Neural crest cell (in vitro differentiated cells): Measurements from ENCODE around the gene ASAH2. TPM values are rescaled to one million over a fixed set of nuclear protein-coding genes. Genes with fewer than 3 reads are reported as not detected.

Experiments
- DNase-seq: peaks from one replicate; pipeline ENCODE4 v3.0.0; 2021; ENCODE audit warnings: low read depth, mixed read lengths, low spot score
- H3K27ac Mint-ChIP-seq: one replicate; pipeline ENCODE4 v1.8.0; 2021; ENCODE audit warnings: mild to moderate bottlenecking, mixed read lengths; ENCODE audit not compliant: unreplicated experiment
- H3K27me3 Mint-ChIP-seq: 2 replicates; pipeline ENCODE4 v1.8.0; 2021; ENCODE audit warnings: low read depth, mild to moderate bottlenecking, mixed read lengths
- H3K36me3 Mint-ChIP-seq: 2 replicates; pipeline ENCODE4 v1.8.0; 2021; ENCODE audit warnings: low read depth, mild to moderate bottlenecking, mixed read lengths
- H3K4me1 Mint-ChIP-seq: 2 replicates; pipeline ENCODE4 v1.8.0; 2021; ENCODE audit warnings: mixed read lengths
- H3K4me3 Mint-ChIP-seq: one replicate; pipeline ENCODE4 v1.8.0; 2021; ENCODE audit warnings: mild to moderate bottlenecking, mixed read lengths
- H3K9me3 Mint-ChIP-seq: 2 replicates; pipeline ENCODE4 v1.8.0; 2021; ENCODE audit warnings: mixed read lengths
- CTCF ChIP-seq: fragments of 200-600 bp; sonication (generic); conservative IDR thresholded peaks from 2 replicates; pipeline ENCODE4 v1.5.0; 2021; ENCODE audit warnings: antibody characterized with exemption, mild to moderate bottlenecking
- total RNA-seq: library from RNA; stranded (reverse); gene quantifications from 2 replicates; pipeline ENCODE4 v1.2.1, GENCODE V29; 2021

The ASAH2 gene
- total RNA-seq, 1 donor from 2014 or later = 5.9 TPM

GRCh38 chr10:50281210-50281966 lies 30.1 kb upstream of the ASAH2 start:
- DNase-seq = no peak
- no peak overlapping the region for H3K27ac Mint-ChIP-seq
- H3K27me3 Mint-ChIP-seq = peaks cover 53% of the 10 kb centered on the region
- H3K4me1 Mint-ChIP-seq = no peaks in the 10 kb centered on the region
- no peaks in the 10 kb centered on the region for H3K36me3 Mint-ChIP-seq
- TF ChIP-seq CTCF = no peak
- H3K9me3 Mint-ChIP-seq = no peaks in the 10 kb centered on the region
- no peak overlapping the region for H3K4me3 Mint-ChIP-seq

DNA sequence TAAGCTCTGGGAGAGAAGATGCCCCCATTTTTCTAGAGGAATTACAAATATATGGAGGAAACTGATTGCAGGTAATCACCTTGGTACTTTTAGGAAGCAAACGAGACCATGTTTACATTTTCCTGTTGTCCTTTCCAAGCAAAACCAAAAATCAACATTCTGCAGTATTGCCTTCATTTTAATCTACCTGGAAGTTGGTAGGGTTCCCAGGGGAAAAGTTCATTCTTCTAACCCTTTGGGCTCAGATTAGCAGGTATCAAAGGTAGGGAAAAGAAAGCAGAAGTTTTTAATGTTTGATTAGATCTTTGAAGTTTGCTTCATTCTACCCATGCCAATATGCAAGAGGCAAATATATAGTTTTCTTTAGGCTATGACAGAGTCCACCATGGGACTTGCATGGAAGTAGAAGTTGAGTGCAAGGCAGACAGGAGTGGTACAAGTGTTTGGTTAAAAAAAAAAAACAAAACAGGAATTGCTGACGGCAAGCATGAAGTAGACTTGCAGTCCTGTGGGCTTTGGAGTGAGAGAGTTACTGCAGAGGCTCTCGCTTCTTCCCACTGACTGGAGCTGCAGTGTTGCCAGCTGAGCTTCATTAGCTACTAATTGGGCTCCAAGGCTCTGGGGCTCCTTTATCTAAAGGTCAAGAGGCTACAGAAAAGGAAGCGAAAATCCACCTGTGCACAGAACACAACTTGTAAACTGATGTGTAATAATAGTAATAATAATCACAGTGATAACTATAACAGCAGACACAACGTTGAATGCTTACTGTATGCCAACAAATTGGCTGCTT lies 28.9 kb upstream of the ASAH2 start:
- Mint-ChIP-seq H3K4me3 (no peak overlapping the region), H3K27ac (no peak overlapping the region), H3K27me3 (peaks cover 59% of the 10 kb centered on the region), H3K36me3 (no peaks in the 10 kb centered on the region), H3K9me3 (no peaks in the 10 kb centered on the region), H3K4me1 (no peaks in the 10 kb centered on the region)
- TF ChIP-seq CTCF = no peak
- DNase-seq = no peak

GRCh38 chr10:50279489-50279888 lies 28.2 kb upstream of the ASAH2 start:
- no peak for DNase-seq
- peaks cover 63% of the 10 kb centered on the region for H3K27me3 Mint-ChIP-seq

DNA sequence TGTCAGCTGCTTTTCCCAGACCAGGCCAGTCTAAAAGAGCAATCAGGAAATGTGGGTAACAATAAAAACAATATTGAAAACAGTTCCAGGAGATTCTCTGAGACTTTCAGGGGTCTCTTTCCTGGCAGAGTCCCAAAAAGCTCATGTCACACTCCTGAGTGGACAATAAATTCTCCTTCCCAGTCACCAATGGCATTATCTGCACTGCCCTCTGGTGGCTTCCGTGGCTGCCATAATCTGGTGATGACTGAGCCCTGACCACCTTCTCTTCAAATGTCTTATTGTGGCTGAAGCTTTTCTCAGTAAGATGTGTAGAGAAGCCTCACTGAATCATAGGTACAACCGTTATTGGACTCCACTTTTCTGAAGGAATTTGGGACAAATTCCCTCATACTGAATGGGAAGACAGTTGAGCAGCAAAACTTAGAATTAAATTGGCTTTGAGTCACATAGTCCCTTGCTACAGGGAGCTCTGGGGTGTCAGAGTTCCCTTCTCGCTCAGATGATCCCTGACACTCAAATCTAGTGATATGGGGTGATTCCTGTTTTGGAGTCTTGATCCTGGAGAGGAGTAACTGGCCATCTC lies 24.4 kb upstream of the ASAH2 start:
- peak; percentile 63 for TF ChIP-seq CTCF
- Mint-ChIP-seq H3K4me3 (no peak overlapping the region), H3K36me3 (no peaks in the 10 kb centered on the region), H3K27ac (no peak overlapping the region), H3K4me1 (no peaks in the 10 kb centered on the region), H3K27me3 (peaks cover 56% of the 10 kb centered on the region), H3K9me3 (no peaks in the 10 kb centered on the region)
- peak; percentile 28 for DNase-seq

More at GRCh38 chr10:50279489-50279888, 28.2 kb upstream of the ASAH2 start:
- Mint-ChIP-seq H3K4me3 (no peak overlapping the region), H3K27ac (no peak overlapping the region), H3K9me3 (no peaks in the 10 kb centered on the region), H3K4me1 (no peaks in the 10 kb centered on the region), H3K36me3 (no peaks in the 10 kb centered on the region)
- no peak for TF ChIP-seq CTCF

DNA sequence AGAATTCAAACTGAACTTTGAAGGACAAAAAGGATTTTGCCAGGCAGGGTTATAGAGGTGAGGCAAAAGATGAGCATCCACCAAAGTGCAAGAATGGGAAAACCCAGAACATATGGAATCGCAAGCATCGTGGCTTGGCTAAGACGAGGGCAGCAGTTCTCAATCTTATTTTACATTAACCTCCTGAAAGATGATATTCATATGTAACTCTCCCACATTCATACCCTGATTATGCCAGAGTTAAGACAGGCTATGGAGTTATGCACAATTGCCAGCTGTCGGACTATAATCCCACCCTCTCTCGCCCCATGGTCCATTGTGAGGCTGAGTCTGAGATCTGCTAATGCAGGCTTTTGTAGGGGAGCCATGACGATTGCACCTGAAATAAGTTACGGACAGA lies 21.2 kb upstream of the ASAH2 start:
- Mint-ChIP-seq H3K4me1 (no peaks in the 10 kb centered on the region), H3K27me3 (peaks cover 45% of the 10 kb centered on the region), H3K4me3 (no peak overlapping the region), H3K36me3 (no peaks in the 10 kb centered on the region), H3K27ac (no peak overlapping the region), H3K9me3 (no peaks in the 10 kb centered on the region)
- no peak for TF ChIP-seq CTCF
- DNase-seq = no peak
